Measurements from ENCODE around the gene GRID1.

DNA sequence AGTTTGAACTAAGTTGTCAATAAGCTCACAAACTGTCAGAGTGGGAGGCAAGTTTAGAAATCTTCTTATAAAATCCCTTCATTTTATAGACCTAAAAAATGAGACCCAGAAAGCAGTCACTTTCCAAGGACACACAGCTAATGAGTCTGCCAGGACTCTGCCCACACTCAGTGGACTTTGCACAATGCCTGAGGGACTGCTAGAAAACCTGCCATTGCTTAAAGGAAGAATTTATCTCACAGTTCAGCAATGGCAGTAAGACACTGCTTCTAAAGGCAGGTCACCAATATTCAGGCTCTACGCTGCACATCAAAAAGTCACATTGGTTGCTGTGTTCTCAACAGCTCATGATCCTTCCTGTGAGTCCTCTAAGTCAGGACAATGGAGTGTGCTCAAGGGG is 698.1 kb downstream of the GRID1 start:
- TF ChIP-seq GLI4 (tag by site-specific recombination; IDR thresholded peaks at IDR 0.05) (no peak), ZNF112 (tag by site-specific recombination; IDR thresholded peaks at IDR 0.05) (no peak), ZNF548 (tag by site-specific recombination; IDR thresholded peaks at IDR 0.05) (no peak)
